HG02798 (cell line): Measurements from ENCODE around the gene C16orf86.

Experiments
- ATAC-seq: cut with Tn5 transposase; IDR thresholded peaks from one replicate; pipeline ENCODE4 v1.9.1; 2021; ENCODE audit warnings: mild to moderate bottlenecking; ENCODE audit not compliant: unreplicated experiment, poor library complexity

C16orf86 gene

DNA sequence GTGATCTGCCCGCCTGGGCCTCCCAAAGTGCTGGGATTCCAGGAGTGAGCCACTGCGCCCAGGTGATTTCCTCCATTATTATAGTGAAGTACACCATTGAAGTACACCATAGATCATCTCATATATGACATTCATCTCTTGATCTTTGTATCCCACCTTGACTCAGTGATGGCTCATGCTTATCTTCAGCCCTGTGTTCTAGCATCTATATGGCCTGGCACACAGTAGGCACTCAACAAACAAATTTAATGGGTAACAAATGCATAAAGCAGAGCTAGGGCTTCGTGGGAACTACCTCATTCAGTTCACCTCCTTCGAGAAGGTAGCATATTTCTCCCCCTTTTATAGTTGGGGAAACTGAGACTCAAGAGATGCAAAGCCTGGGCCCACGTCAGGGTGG lies 1.0 kb upstream of the C16orf86 start:
- no peak for ATAC-seq

- ATAC-seq, result no peak
Observed at GRCh38 chr16:67666032-67666551, 522 bp upstream of the C16orf86 start.

DNA sequence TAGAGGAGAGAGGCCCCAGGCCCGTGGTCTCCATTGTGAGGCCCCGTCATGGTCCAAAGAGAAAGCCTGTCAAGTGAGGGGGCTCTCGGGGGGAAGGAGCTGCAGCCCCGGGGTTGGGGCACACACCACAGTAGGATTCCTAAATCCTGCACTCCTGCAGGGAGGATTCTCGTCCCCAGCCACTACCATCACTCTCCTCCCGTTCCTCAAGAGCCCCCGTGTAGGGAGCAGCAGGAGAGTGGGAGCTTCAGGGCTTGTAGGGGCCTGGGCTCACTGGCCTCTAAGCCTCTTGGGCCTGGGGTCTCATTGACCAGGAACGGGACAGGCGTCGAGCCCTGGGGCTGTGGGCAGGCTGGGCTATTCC lies 821 bp downstream of the C16orf86 start:
- ATAC-seq, result no peak

DNA sequence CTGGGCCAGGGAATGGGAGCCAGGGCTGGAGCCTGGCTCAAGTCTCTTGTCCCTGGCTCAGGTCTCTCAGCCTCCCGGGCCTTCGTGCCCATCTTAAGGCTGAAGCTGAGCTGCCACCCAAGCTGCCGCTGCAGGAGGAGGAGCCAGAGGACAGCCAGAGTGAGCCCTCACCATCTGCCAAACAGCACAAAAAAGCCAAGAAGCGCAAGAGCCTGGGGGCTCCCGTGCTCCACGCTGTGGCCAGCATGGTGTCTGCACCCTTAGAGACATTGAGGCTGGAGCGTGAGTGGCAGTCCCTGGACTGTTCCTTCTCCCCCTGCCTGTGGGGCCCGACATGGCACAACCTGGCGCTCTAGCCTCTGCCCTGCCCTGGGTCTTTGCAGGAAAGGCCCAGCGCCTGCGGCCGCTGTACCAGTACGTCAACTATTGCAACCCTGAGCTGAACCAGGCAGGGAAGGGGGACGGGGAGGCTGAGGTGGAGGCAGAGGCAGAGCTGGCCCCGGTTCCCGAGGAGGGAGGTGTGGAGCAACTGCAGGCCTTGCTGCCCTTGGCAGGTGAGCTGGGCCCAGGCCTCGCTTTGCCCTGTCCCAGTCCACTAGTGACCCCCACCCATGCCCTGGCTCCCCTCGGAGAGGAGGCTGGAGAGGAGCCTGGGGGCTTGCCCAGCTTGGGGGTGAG lies 1.3 kb downstream of the C16orf86 start:
- peak; percentile 77 for ATAC-seq

- ATAC-seq, result no peak
Observed at GRCh38 chr16:67668495-67669157, 2.0 kb downstream of the C16orf86 start.

- ATAC-seq, result no peak
Observed at GRCh38 chr16:67669499-67670101, 3.0 kb downstream of the C16orf86 start.

DNA sequence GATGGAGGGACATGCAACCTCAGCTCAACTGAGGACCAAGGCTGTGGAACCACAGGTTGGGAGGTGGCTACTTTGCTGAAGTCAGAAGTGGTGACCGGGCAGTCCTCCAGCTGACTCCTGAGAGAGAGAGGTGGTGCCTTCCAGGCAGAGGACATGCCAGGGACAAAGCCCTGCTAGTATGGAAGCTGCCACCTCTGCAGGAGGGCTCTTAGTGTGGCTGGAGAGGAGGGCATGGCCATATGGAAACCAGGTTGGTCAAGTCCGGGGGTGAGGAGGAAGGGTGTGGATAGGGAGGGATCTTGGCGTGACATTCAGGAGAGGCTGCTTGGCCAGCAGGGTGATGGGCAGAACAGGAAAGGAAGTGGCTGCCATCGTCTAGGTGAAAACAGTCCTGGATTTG lies 5.7 kb downstream of the C16orf86 start:
- ATAC-seq, result no peak

DNA sequence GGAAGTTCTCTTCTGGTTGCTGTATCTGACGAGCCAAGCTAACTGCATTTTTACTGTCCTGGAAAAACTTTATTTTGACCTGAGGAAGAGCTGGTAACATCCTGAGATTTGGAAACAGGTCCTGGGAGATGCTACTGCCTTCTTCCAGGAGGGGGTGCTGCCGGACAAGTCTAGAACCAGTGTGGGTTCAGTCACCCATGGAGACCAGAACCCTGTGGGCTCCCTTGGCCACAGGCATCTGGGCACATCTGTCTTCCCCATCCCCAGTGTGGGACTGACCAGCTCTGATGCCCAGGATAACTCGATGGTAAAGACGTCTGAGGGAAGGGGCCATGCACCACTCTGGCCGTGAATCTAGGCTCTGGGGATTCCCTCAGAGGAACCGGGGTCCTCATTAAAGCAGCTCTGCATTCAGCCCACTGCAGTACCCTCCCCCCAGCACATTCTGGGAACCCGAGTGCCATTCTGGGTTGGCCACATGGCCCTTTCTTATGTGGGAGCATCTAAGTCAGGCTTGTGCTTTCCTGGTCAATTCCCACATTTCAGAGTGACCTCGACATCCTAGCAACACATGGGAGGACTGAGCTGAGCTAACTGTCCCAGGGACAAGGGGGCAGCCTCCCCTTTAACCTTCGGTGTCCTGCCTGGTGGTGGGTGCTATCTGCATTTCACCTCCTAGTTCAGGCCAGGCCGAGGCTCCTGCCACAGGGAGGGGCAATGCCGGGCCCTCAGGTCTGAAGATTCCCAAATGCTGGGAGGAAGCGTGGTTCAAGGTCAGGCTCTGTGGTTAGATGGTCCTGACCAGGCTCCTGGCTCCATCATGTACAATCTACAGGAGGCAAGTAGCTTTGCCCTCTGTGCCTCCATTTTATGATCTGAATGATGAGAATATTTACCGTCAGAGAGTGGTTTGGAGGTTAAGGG lies 6.4 kb downstream of the C16orf86 start:
- ATAC-seq, result no peak

DNA sequence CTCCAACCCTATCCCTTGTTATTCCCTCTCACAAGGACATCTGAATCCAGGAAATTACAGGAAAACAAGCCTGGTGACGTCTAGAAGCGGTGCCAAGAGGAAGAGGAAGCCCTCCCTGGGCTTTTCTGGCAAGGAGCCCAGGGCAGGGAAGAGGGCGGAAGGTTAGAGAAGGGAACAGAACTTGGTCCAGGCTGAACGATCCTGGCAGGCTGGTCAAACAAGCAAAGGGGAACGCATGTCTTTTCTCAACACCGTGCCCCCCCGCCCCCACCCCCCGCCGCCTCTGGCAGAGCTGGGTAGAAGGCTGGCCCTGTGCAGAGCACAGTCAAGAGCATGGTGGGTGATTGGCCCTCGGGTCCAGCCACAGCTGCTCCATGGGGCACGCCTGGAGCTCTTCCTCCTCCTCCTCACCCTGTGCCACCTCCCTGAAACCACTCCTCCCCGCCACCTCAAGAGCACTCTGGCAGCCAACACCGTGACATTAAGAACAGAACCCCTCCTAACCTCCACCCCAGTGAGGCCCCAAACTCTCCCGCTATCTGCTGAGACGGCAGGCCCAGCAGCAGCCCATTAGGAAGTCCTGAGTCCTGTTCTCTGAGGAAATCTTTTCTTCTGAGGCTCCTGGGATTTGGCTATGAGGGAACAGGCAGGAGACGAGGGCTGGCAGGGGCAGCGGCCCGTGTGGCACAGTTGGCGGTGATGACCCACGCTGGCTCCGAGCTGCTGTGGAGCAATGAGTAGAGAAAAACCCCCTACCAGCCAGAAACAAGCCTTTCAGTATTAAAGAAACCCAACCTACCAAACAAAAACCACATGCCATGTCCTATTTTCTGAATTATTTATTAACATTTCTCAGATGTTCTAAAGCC lies 7.3 kb downstream of the C16orf86 start:
- ATAC-seq, result no peak

DNA sequence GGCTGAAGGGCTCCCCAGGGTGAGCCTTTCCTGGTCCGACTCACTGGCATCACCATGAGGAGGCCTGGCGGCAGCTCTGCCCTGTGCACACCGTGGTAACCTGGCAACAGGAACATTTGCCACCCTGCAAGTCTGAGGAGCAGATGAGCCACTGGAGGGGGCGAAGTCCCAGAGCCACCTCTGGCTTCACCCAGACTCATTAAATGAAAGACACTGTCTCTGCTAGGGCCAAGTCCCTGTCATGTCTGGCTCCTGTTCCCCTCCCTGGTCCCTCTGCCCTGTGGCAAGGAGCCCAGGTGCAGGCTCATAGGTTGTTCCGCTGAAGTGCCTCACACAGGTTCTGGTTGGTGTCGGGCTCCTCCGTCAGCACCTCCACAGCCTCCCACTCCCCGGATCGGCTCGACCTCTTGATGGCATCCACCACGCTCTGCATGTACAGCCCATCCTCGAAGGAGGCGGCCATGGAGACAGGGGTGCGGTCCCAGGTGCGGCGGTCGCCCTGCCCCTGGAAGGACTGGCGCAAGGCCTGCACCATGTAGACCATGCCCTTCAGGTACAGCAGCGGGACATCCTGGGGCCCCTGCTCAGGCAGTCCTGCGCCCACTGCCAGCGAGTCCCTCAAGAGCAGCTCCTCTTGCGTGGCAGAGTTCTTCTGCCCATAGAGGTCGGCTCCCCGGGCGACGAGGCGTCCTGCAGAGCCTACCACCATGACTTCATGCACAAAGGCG lies 8.4 kb downstream of the C16orf86 start:
- ATAC-seq, result no peak

DNA sequence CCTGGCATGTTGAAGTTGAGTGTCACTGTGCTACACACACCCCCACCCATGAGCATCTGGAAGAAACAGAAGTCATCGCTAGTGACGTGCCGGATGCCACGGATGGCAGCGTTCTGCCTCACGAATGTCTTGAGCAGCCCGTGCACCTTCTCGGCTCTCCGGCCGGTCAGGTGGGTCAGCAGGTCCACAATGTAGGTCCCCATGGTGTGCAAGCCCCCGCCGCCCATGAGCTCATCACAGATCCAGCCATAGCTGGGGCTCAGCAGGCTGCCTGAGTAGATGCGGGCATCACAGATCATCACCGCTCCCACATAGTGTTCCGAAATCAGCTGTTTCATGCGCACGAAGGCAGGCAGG lies 8.9 kb downstream of the C16orf86 start:
- no peak for ATAC-seq

GRCh38 chr16:67675999-67676398 lies 9.4 kb downstream of the C16orf86 start:
- no peak for ATAC-seq

GRCh38 chr16:67676516-67676915 lies 9.9 kb downstream of the C16orf86 start:
- ATAC-seq, result no peak

GRCh38 chr16:67676939-67677338 lies 10.3 kb downstream of the C16orf86 start:
- no peak for ATAC-seq

GRCh38 chr16:67677712-67678111 lies 11.1 kb downstream of the C16orf86 start:
- ATAC-seq, result no peak

DNA sequence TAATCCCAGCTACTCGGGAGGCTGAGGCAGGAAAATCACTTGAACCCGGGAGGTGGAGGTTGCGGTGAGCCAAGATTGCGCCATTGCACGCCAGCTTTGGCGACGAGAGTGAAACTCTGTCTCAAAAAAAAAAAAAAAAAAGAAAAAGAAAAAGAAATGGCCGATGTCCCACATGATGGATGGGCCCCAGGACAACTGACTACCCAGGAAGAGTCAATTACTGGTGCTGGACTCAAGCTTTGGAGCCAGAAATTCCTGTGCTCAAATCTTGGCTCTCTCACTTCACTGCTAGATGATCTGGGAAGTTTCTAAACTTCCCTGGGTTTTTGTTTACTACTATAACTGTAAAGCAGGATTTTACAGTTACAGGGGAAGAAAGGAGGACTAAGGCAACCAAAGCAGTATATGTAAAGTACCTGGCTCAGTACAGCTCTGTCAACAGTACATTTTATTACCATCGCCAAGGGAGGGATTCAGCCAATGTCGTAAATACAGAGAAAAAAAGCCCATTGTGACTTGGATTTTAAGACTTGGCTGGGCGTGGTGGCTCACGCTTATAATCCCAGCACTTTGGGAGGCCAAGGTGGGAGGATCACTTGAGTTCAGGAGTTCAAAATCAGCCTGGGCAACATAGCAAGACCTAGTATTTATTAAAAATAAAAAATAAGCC lies 11.9 kb downstream of the C16orf86 start:
- no peak for ATAC-seq

DNA sequence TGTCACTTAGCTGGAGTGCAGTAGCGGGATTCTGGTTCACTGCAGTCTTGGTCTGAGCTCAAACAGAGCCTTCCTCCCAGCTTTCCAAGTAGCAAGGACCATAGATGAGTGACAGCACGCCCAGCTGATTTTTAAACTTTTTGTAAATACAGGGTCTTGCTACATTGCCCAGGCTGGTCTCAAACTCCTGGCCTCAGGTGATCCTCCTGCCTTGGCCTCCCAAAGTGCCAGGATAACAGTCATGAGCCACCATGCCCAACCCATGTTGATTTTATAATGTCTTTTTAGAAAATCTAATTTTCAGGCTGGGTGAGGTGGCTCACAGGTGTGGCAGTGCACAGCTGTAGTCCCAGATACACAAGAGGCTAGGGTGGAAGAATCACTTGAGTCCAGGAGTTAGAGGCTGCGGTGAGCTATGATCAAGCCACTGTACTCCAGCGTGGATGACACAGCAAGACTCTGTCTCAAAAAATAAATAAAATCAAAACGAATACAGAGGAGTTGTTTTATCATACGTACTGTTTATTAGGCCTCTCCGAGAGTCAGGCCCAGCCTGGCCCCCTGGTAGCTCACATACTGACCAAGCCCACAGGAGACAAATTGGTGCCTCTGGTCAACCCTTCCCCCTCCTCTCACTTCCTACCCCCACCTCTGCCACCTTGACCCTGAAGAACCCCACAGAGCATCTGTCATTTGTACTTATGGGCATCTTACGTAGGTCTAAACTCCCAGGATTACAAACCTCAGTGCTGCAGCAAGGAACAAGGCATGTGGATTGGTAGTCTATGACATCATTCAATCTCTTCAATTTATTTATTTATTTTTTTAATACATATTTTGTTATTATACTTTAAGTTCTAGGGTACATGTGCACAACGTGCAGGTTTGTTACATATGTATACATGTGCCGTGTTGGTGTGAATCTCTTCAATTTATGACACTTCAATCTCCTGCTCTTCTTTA lies 13.6 kb downstream of the C16orf86 start:
- no peak for ATAC-seq
